Stimulated activated CD8-positive, alpha-beta memory T cell treated with anti-CD3 and anti-CD28 coated beads, Interleukin-7, amount 100 ng/mL, for 1 hour (primary cell): ENCODE data around the gene ACACA.
"Not testable (repeated sequence)": the region's sequence is repeated elsewhere in the genome, so short reads cannot be mapped to it uniquely, and the experiment has no call there.

ENCODE experiments used
- DNase-seq, 2 donors: peaks; one replicate each; pipeline ENCODE4 v3.0.0-alpha.2; 2020; ENCODE audit warnings: low read depth in 2 of 2

Gene ACACA

GRCh38 chr17:37406635-37407461 lies at the start of gene ACACA, which contains the start of gene TADA2A:
TSS of gene ACACA (minus strand) at chr17:37406836. CDS start at chr17:37406299, 537 bp downstream.
TSS of gene TADA2A (plus strand) at chr17:37406886. CDS start at chr17:37411366, 4,480 bp downstream.
- DNase-seq, result peak; percentile 45 to 46

DNA sequence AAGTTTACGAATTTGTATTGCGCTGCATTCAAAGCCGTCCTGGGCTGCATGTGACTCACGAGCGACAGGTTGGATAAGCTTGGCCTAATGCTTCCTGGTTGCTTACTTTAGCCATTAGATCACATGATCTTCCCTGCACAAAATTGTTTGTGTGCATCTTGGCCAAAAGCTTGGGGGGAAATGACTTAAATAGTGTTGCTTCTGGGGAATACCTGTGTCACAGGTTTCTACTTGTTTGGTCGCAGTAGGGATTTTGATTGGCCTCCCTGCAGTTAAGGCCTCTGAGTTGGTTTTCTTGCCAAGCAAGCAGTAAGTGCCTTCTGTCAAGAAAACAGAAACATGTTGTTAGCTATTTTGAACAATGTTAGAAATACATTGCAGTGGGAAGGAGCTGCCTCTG lies 43.5 kb upstream of the ACACA start:
- no peak for DNase-seq

DNA sequence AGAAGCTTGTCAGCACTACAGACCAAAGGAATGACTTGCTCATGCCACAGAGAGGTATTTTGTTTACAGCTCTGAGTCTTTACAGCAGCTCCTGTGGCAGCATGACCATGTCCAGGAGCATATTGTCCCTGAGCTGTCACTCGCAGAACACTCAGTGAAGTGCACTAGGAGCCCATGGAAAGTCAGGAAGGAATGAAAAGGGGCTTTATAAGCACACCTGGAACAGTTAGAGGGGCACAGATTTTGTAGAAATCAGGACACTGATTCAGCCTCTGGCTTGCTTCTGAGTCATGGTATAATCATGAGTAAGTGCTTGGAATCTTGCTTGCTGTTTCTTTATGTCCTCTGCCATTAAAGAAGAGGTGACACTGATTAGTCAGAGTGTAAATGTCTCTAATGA lies 41.0 kb upstream of the ACACA start:
- DNase-seq, result no peak

GRCh38 chr17:37446027-37446426 lies 39.4 kb upstream of the ACACA start:
- no peak for DNase-seq

DNA sequence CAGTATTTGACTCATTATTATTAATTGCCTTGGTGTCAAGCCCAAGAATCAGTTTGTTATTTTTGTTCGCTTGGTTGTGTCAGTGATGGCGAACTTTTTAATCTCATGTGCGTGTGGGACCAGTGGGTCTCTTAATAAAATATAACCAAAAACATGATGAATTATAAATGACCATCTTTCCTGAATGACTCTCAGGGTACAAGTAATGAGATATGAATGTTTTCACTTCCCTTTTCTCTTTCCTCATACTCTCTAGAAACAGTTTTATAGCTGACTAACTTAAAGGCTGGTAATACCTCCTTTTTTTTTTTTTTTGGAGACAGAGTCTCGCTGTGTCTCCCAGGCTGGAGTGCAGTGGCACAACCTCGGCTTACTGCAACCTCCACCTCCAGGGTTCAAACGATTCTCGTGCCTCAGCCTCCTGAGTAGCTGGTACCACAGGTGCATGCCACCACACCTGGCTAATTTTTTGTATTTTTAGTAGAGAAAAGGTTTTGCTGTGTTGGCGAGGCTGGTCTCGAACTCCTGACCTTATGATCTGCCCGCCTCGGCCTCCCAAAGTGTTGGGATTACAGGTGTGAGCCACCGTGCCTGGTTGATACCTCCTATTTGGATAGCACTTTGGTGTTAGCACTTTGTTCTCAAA lies 34.9 kb upstream of the ACACA start:
- DNase-seq, result not testable (repeated sequence)

GRCh38 chr17:37440424-37440823 lies 33.8 kb upstream of the ACACA start:
- no peak for DNase-seq

- no peak for DNase-seq
These were observed 31.5 kb upstream of the ACACA start for GRCh38 chr17:37438141-37438540.

GRCh38 chr17:37432671-37433070 lies 26.0 kb upstream of the ACACA start:
- DNase-seq, result no peak

- no peak for DNase-seq
These were observed 23.5 kb upstream of the ACACA start for GRCh38 chr17:37430051-37430627.

DNA sequence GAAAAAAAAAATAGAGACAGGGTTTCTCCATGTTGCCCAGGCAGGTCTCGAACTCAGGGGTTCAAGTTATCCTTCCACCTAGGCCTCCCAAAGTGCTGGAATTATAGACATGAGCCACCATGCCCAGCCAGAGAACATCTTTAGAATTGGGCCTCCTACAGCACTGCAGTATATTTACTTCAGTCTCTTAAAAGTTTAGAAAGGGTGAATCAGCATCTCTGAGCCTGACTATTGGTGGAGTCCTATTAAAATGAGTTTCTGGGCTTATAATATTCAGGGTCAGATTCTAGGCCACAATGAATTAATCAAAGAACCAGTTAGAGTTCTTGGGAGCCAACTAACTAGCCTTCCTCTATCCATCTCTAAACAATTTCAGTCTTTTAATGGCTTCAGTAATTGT lies 22.8 kb upstream of the ACACA start:
- no peak for DNase-seq

GRCh38 chr17:37429039-37429438 lies 22.4 kb upstream of the ACACA start:
- no peak for DNase-seq

DNA sequence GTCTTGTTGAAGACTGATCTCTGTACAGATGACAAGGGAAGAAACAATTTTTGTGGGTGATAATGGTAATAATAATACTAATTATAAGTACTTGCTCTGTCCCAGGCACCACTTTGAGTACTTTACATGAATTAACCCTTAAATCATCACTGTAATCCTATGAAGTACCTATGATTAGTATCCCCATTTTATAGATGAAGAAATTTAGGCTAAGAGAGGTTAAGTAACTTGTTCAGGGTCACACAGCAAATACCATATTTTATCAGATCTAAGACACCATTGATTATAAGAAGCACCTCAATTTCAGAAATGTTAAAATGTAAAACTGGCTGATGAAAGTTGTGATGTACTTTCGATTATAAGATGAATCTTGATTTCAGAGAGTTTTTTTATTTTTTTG lies 18.6 kb upstream of the ACACA start:
- DNase-seq, result no peak

- no peak for DNase-seq
These were observed 16.5 kb upstream of the ACACA start for GRCh38 chr17:37422971-37423625.

DNA sequence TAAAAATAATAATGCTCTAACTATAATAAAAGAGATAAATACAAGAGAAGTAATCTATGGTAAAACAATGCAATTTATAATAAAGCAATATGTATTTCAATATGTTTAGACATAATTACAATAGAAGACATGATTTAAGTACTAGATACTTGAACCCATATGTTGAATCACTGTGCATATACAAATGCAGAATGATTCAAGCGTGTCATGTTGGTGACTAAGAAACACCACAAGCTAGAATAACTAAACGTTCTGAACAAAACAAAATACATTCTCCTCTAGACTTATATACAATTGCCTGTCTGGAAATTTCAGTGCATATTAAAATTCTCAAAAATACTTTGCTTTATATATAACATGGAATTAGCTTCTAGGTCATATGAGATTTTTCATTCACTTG lies 11.2 kb upstream of the ACACA start:
- no peak for DNase-seq

GRCh38 chr17:37413875-37414519 lies 7.4 kb upstream of the ACACA start:
- no peak for DNase-seq

DNA sequence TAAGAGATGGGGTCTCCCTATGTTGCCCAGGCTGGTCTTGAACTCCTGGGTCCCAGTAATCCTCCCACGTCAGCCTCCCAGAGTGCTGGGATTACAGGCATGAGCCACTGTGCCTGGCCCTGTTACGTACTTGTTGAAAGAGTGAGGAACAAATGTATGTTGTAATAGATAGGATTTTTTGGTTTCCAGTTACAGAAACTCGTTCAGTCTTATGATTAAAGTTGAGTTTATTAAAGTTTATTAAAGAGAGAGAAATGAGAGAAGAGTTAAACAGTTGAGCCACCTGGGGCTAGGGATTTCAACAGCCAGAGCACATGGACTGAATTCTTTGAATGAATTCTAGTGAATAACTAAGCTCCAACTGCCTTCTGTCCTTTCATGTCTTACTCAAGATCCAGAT lies 3.7 kb upstream of the ACACA start:
- DNase-seq, result no peak

GRCh38 chr17:37408145-37408479 lies 1.5 kb upstream of the ACACA start:
- not testable (repeated sequence) for DNase-seq

DNA sequence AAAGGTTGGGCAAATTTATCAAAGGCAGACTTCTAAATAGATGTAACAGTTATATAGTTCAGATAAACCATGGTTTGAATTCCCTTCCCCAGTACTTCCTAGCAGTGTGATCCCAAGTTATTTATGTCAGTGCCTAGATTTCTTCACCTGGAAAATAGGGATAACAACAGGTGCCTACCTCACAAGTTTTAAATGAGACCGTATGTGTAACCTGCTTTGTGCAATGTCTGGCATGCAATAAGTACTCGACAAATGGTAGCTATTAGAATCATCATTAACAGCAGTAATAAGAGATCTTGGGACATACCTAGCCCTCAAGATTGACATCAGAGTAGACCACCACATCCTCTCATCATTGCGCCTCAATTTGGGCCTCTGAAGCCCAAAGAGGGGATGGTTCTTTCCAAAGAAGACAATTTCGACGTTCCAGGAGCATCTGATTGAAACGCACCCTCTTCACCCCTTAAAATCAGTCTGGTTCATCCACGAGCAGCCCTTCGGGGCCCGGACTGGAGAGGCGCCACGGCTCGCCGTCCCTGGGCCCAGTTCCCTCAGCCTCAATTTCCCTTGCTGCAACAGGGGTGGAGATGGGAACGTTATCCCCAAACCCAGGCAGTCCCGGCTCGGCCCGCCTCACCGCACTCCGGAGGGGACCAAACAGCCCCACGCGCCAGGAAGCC lies 541 bp downstream of the ACACA start:
- DNase-seq, result no peak

DNA sequence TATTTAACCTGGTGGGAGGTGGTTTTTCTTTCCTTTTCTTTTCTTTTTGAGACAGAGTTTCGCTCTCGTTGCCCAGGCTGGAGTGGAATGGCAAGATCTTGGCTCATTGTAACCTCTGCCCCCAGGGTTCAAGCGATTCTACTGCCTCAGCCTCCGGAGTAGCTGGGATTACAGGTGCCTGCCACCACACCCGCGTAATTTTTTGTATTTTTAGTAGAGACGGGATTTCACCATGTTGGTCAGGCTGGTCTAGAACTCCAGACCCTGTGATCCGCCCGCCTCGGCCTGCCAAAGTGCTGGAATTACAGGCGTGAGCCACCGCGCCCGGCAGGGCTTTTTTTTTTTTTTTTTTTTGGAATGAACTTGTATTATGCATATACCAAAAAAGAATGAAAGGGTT lies 1.1 kb downstream of the ACACA start:
- DNase-seq, result not testable (repeated sequence)

DNA sequence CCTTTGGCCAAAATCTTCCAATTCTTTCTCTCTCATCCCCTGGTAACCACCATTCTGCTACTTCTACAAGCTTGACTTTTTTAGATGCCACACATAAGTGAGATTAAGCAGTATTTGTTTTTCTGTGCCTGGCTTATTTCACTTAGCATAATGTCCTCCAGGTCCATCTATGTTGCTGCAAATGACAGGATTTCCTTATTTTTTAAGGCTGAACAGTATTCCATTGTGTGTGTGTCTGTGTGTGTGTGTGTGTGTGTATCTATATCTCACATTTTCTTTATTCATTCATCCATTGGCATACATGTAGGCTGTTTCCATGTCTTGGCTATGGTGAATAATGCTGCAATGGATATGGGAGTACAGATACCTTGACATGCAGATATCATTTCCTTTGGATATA lies 6.1 kb downstream of the ACACA start:
- no peak for DNase-seq

DNA sequence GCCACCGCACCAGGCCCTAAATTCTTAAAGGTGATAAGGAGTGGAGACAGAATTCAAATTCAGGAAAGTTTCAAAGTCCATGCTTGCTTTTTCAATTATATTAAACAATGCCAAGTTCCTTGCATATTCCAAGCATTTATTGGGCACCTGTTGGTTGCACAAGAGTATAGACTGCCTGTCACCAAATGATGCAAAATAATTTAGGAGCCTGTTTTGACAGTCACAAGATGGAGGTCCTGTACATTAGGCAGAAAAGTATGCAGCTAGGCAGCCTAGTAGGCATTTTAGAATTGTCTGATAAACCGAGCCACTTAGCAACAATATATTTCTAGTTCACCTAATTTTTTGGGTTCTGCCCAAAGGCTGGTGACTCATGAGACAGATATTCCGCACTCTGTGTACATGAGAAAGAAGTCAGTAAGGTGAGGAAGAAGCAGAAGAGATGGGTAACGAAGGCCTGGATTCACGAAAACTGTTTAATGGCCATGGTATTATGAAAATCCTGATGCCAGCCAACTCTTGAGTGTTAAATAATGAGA lies 7.3 kb downstream of the ACACA start:
- no peak for DNase-seq
